ENCODE results near the gene HECTD1.
"Not testable (repeated sequence)": the region's sequence is repeated elsewhere in the genome, so short reads cannot be mapped to it uniquely, and the experiment has no call there.

The HECTD1 gene

GRCh38 chr14:31194095-31194494, 13.5 kb downstream of the HECTD1 start:
- no peak for DNase-seq (ENCODE audit: low spot score)

- DNase-seq (ENCODE audit: low spot score): not testable (repeated sequence)
Measured at GRCh38 chr14:31192544-31192943, 15.0 kb downstream of the HECTD1 start.

GRCh38 chr14:31190717-31191263, 16.8 kb downstream of the HECTD1 start:
- DNase-seq (ENCODE audit: low spot score): no peak

- no peak for DNase-seq (ENCODE audit: low spot score)
Measured at GRCh38 chr14:31190219-31190603, 17.4 kb downstream of the HECTD1 start.

- DNase-seq (ENCODE audit: low spot score): no peak
Measured at GRCh38 chr14:31189346-31190218, 18.0 kb downstream of the HECTD1 start.

- DNase-seq (ENCODE audit: low spot score): no peak
Measured at GRCh38 chr14:31188744-31189143, 18.8 kb downstream of the HECTD1 start.

GRCh38 chr14:31182016-31182415, 25.6 kb downstream of the HECTD1 start:
- not testable (repeated sequence) for DNase-seq (ENCODE audit: low spot score)

- no peak for DNase-seq (ENCODE audit: low spot score)
Measured at GRCh38 chr14:31181271-31181670, 26.3 kb downstream of the HECTD1 start.

GRCh38 chr14:31180299-31181051, 27.1 kb downstream of the HECTD1 start:
- DNase-seq (ENCODE audit: low spot score): no peak

- DNase-seq (ENCODE audit: low spot score): no peak
Measured at GRCh38 chr14:31174433-31174832, 33.2 kb downstream of the HECTD1 start.

- DNase-seq (ENCODE audit: low spot score): no peak
Measured at GRCh38 chr14:31173120-31173837, 34.3 kb downstream of the HECTD1 start.

GRCh38 chr14:31172084-31172483, 35.5 kb downstream of the HECTD1 start:
- no peak for DNase-seq (ENCODE audit: low spot score)

- no peak for DNase-seq (ENCODE audit: low spot score)
Measured at GRCh38 chr14:31170411-31170810, 37.2 kb downstream of the HECTD1 start.

- DNase-seq (ENCODE audit: low spot score): no peak
Measured at GRCh38 chr14:31169877-31170276, 37.7 kb downstream of the HECTD1 start.

GRCh38 chr14:31167032-31167431, 40.6 kb downstream of the HECTD1 start:
- no peak for DNase-seq (ENCODE audit: low spot score)

- no peak for DNase-seq (ENCODE audit: low spot score)
Measured at GRCh38 chr14:31166271-31166561, 41.4 kb downstream of the HECTD1 start.

GRCh38 chr14:31164115-31164514, 43.5 kb downstream of the HECTD1 start:
- no peak for DNase-seq (ENCODE audit: low spot score)

GRCh38 chr14:31162910-31163649, 44.5 kb downstream of the HECTD1 start:
- no peak for DNase-seq (ENCODE audit: low spot score)

GRCh38 chr14:31161274-31161673, 46.3 kb downstream of the HECTD1 start:
- no peak for DNase-seq (ENCODE audit: low spot score)

- no peak for DNase-seq (ENCODE audit: low spot score)
Measured at GRCh38 chr14:31159682-31160296, 47.8 kb downstream of the HECTD1 start.

GRCh38 chr14:31154956-31155355, 52.6 kb downstream of the HECTD1 start:
- DNase-seq (ENCODE audit: low spot score): no peak
